Caco-2 (cell line): Measurements from ENCODE around the gene CCDC158. TPM values are rescaled to one million over a fixed set of nuclear protein-coding genes. Genes with fewer than 3 reads are reported as not detected.

Experiments
- BruUV-seq: library from RNA; stranded (reverse); fragments of 400-500 nt; replicated peaks from 2 replicates; lab custom pipeline; 2021; lab: Mats Ljungman, UMichigan
- CTCF ChIA-PET: fragments of 300-600 bp; sonication (Branson Sonifier 250); formaldehyde crosslinking; loops from one replicate; lab custom pipeline; 2022; ENCODE audit warnings: antibody characterized with exemption; lab: Charles Lee
- POLR2A ChIA-PET: fragments of 300-600 bp; sonication (Branson Sonifier 250); formaldehyde crosslinking; loops from one replicate; lab custom pipeline; 2022; ENCODE audit warnings: antibody characterized with exemption; lab: Charles Lee
- DNase-seq, 2 experiments: peaks; one replicate each; pipeline versions ENCODE4 v3.0.0 to v3.0.0-alpha.2; 2020 to 2022
- H3K27me3 ChIP-seq: replicated peaks from 2 replicates; pipeline ENCODE4 v1.6.0; 2011; ENCODE audit warnings: low read length; ENCODE audit not compliant: control insufficient read depth, insufficient read depth
- H3K36me3 ChIP-seq: 2 replicates; pipeline ENCODE4 v1.5.1; 2011; ENCODE audit warnings: low read length; ENCODE audit not compliant: control insufficient read depth, insufficient read depth
- H3K4me1 ChIP-seq: fragments of 250-450 bp; sonication (Bioruptor Pico); 2 replicates; pipeline ENCODE4 v1.5.1; 2020; ENCODE audit warnings: mild to moderate bottlenecking
- H3K4me3 ChIP-seq: 2 replicates; pipeline ENCODE4 v1.5.1; 2011; ENCODE audit warnings: low read depth, mild to moderate bottlenecking, control low read depth, low read length
- H3K9me3 ChIP-seq: fragments of 250-450 bp; sonication (Bioruptor Pico); 2 replicates; pipeline ENCODE4 v1.5.1; 2020; ENCODE audit warnings: mild to moderate bottlenecking, moderate library complexity
- H3K27ac Mint-ChIP-seq: one replicate; pipeline ENCODE4 v1.8.0; 2022; ENCODE audit warnings: mixed read lengths; ENCODE audit not compliant: unreplicated experiment
- H3K27me3 Mint-ChIP-seq: one replicate; pipeline ENCODE4 v1.8.0; 2022; ENCODE audit warnings: mixed read lengths; ENCODE audit not compliant: insufficient read depth, unreplicated experiment
- H3K36me3 Mint-ChIP-seq: one replicate; pipeline ENCODE4 v1.8.0; 2022; ENCODE audit warnings: mild to moderate bottlenecking, mixed read lengths; ENCODE audit not compliant: insufficient read depth, unreplicated experiment
- H3K4me1 Mint-ChIP-seq: one replicate; pipeline ENCODE4 v1.8.0; 2022; ENCODE audit warnings: low read depth, mixed read lengths; ENCODE audit not compliant: unreplicated experiment
- H3K4me3 Mint-ChIP-seq: one replicate; pipeline ENCODE4 v1.8.0; 2022; ENCODE audit warnings: mild to moderate bottlenecking, moderate library complexity, mixed read lengths; ENCODE audit not compliant: unreplicated experiment
- H3K9me3 Mint-ChIP-seq: one replicate; pipeline ENCODE4 v1.8.0; 2022; ENCODE audit warnings: mixed read lengths; ENCODE audit not compliant: unreplicated experiment
- CTCF ChIP-seq, 2 experiments: fragments of 200-600 bp in 1 of 2; IDR thresholded peaks; 1 replicate in 1 of 2; 2 replicates in 1 of 2; pipeline versions ENCODE4 v1.5.1 to v1.8.0; 2011 to 2022; ENCODE audit warnings: antibody characterized with exemption in 1 of 2, control low read depth in 1 of 2, inconsistent platforms in 1 of 2, low read depth in 1 of 2, low read length in 1 of 2, mild to moderate bottlenecking in 1 of 2, moderate library complexity in 1 of 2; ENCODE audit not compliant: insufficient read depth in 1 of 2, severe bottlenecking in 1 of 2, unreplicated experiment in 1 of 2
- intact Hi-C: fragments of 100-400 bp; cut with micrococcal nuclease; formaldehyde crosslinking; loops from one replicate; pipeline ENCODE4 v1.10.0; 2022; ENCODE audit not compliant: unreplicated experiment
- total RNA-seq: library from RNA; stranded (reverse); gene quantifications from 2 replicates; pipeline ENCODE4 v1.2.3, GENCODE V29; 2022

The CCDC158 gene
- total RNA-seq, 1 experiment from 2014 or later, result 0.39 TPM

DNA sequence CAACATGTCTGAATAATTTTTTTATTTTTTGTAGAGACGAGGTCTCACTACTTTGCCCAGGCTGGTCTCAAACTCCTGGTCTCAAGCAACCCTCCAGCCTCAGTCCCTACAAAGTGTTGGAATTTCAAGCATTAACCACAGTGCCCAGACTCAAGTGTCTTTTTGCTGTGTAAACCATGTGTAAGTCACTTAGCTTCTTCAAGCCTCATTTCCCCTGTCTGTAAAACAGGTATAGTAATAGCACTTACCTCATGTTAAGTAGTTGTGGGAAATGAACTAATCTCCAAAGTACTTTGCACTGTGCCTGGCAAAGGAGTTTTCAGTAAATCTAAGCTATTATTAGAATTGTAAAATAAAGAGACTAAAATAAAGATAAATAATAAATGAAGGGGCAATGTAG, 78.8 kb downstream of the CCDC158 start:
- H3K4me1 ChIP-seq, result 0 out of 2 replicates have a peak, but pooled peaks cover 10% of the 10 kb centered on the region
- no peaks in the 10 kb centered on the region for H3K36me3 ChIP-seq
- CTCF ChIA-PET, result no interaction called here
- Mint-ChIP-seq H3K27ac (no peak overlapping the region), H3K9me3 (no peaks in the 10 kb centered on the region), H3K36me3 (no peaks in the 10 kb centered on the region), H3K27me3 (no peaks in the 10 kb centered on the region), H3K4me3 (no peak overlapping the region), H3K4me1 (no peaks in the 10 kb centered on the region)
- BruUV-seq, result no TSS peak
- H3K4me3 ChIP-seq, result no peak overlapping the region
- no peaks in the 10 kb centered on the region for H3K9me3 ChIP-seq
- intact Hi-C loops, result no loop called here
- H3K27me3 ChIP-seq, result no peaks in the 10 kb centered on the region
- POLR2A ChIA-PET, result no interaction called here
- no peak for TF ChIP-seq CTCF (IDR thresholded peaks at IDR 0.05; ENCODE audit: insufficient read depth in 1 of 2, low read depth in 1 of 2, low read length in 1 of 2, severe bottlenecking in 1 of 2, unreplicated experiment in 1 of 2)
- no peak for DNase-seq

DNA sequence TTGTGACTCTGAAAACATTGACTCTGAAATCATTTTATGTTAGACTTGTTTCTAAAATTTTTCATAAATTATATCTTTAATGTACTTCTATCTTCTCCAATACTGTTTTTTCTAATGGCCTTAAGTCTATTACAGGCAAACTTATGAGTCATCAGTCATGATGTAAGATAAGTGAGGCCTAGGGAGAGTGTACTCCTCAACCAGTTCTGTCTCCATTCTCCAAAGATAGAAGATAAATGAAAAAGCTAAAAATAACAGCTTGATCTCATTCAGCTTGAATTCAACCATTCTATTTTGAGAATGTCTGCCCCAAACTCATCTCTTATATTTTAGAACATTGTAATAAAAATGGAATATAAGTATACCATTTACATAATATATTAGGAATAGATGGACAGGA, 79.9 kb downstream of the CCDC158 start:
- Histone ChIP-seq H3K4me3 (no peak overlapping the region), H3K4me1 (0 out of 2 replicates have a peak, but pooled peaks cover 10% of the 10 kb centered on the region), H3K27me3 (no peaks in the 10 kb centered on the region), H3K36me3 (no peaks in the 10 kb centered on the region), H3K9me3 (no peaks in the 10 kb centered on the region)
- Mint-ChIP-seq H3K4me3 (no peak overlapping the region), H3K9me3 (no peaks in the 10 kb centered on the region), H3K27me3 (no peaks in the 10 kb centered on the region), H3K27ac (no peak overlapping the region), H3K4me1 (no peaks in the 10 kb centered on the region), H3K36me3 (no peaks in the 10 kb centered on the region)
- ChIA-PET POLR2A (no interaction called here), CTCF (no interaction called here)
- no peak for TF ChIP-seq CTCF (IDR thresholded peaks at IDR 0.05; ENCODE audit: insufficient read depth in 1 of 2, low read depth in 1 of 2, low read length in 1 of 2, severe bottlenecking in 1 of 2, unreplicated experiment in 1 of 2)
- BruUV-seq, result no TSS peak
- no peak for DNase-seq
- intact Hi-C loops, result no loop called here

GRCh38 chr4:76339364-76339763, 81.6 kb downstream of the CCDC158 start:
- Mint-ChIP-seq H3K27me3 (no peaks in the 10 kb centered on the region), H3K4me3 (no peak overlapping the region), H3K27ac (no peak overlapping the region), H3K36me3 (no peaks in the 10 kb centered on the region), H3K4me1 (no peaks in the 10 kb centered on the region), H3K9me3 (no peaks in the 10 kb centered on the region)
- H3K4me3 ChIP-seq, result no peak overlapping the region
- no peak for DNase-seq
- no TSS peak for BruUV-seq
- TF ChIP-seq CTCF (IDR thresholded peaks at IDR 0.05; ENCODE audit: insufficient read depth in 1 of 2, low read depth in 1 of 2, low read length in 1 of 2, severe bottlenecking in 1 of 2, unreplicated experiment in 1 of 2), result no peak
- ChIA-PET CTCF (no interaction called here), POLR2A (no interaction called here)
- intact Hi-C loops, result no loop called here
- H3K4me1 ChIP-seq, result 0 out of 2 replicates have a peak, but pooled peaks cover 10% of the 10 kb centered on the region
- no peaks in the 10 kb centered on the region for H3K36me3 ChIP-seq
- H3K9me3 ChIP-seq, result no peaks in the 10 kb centered on the region
- no peaks in the 10 kb centered on the region for H3K27me3 ChIP-seq
